CD4-positive, alpha-beta T cell treated with Interleukin-2 at 100 ng/mL for 4 hours (primary cell): ENCODE results near the gene KRT28.
"Not testable (repeated sequence)": the region's sequence is repeated elsewhere in the genome, so short reads cannot be mapped to it uniquely, and the experiment has no call there.

Source experiments
- DNase-seq: peaks from one replicate; pipeline ENCODE4 v3.0.0-alpha.2; 2020; ENCODE audit warnings: low spot score

The KRT28 gene

GRCh38 chr17:40818733-40819527, 19.2 kb upstream of the KRT28 start:
- peak; percentile 85 for DNase-seq

GRCh38 chr17:40818343-40818732, 18.6 kb upstream of the KRT28 start:
- DNase-seq, result no peak

DNA sequence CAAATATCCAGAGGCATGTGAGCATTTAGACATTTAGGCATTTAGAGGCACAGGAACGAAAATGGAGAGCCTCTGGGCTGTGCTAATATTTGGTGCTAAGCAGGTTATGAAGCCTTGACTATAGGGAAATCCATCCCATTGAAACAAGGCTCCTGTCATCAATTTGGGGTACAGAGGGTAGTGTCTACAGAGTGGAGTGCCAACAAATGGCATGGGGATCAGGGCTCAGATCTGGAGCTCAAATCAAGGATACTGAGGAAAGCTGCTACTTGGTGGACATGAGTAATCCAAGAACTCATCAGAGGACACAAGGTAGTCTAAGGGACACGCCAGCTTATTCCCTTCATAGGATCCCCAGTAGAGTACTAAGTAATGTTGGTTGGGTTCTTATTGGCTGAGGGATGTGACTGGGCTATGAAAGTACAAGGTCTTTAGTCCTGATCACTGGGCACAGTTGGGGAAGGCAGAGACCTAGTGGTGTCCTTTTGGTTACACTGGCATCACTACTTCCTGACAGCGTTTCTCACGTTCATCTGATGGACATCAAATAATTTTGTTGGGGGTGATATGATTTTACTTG, 17.4 kb upstream of the KRT28 start:
- no peak for DNase-seq

- DNase-seq, result no peak
These were observed 16.8 kb upstream of the KRT28 start for GRCh38 chr17:40816569-40816968.

DNA sequence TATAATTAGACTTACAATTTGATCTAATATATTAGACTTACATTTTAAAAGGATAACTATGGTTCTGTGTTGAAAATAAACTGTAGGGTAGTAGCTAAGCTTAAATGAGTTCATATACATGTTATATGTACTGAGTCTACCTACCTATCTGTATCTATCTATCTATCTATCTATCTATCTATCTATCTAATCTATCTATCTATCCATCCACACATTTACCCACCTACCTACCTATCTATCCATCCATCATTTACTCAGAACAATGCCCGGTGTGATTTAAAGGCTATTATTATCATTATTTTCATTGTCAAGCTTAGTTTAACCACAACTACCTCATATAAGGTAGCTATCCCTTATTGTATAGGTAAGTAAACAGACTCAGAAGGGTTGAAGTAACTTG, 15.6 kb upstream of the KRT28 start:
- no peak for DNase-seq

DNA sequence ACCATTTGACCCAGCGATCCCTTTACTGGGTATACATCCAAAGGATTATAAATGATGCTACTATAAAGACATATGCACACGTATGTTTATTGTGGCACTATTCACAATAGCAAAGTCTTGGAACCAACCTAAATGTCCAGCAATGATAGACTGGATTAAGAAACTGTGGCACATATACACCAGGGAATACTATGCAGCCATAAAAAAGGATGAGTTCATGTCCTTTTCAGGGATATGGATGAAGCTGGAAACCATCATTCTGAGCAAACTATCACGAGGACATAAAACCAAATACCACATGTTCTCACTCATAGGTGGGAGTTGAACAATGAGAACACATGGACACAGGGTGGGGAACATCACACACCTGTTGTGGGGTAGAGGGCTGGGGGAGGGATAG, 14.9 kb upstream of the KRT28 start:
- DNase-seq, result not testable (repeated sequence)

- no peak for DNase-seq
These were observed 14.0 kb upstream of the KRT28 start for GRCh38 chr17:40813804-40814203.

GRCh38 chr17:40812639-40813038, 12.9 kb upstream of the KRT28 start:
- DNase-seq, result no peak

DNA sequence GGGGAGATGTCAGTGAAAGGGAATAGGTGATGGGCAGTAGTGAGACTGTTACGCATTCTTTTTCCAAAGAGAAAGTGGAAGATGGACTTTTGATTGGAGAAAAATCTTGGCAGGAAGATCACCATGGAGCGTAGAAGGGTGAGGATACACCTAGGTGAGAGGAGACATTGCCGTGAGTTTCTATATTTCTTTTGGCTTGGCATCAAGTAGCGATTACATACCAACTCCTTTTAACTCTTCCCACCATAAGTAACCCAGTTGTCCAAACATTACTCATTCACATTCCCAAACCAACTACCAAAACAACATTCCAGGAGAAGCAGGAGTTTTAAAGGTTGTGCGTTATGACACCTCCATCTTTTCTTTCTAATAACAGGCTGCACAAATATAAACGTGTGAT, 10.7 kb upstream of the KRT28 start:
- no peak for DNase-seq

DNA sequence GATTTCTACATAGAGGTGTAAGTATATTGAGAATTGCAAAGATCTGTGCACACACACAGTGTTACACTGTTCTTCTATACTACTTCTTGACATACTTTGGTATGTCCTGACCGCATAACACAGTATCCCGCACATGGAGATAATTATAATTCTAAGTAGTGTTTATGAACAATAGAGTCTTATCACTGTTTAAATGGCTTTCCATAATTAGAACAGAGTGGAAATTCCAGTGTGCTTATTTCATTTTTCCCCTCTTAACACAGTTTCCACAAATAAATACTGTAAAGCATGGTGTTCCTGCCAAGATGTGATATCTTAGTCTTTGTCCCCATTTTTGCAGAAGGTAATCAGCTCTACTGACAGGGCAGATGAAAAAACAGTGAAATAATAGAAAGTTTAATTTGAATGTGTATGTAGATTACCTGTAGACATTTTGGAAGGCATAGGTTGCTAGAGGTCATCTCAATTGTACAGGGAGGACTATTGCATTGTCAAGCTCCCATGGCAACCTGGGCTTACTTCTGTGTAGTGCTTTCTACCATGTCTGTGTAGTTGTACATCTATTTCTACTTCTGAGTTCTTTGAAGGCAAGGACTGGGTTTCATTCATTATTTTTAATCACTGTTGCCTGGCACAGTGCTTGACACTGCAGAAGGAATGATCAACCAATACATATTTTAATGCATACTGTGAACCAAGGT, 10.1 kb upstream of the KRT28 start:
- DNase-seq, result no peak

GRCh38 chr17:40806131-40806530, 6.4 kb upstream of the KRT28 start:
- no peak for DNase-seq

DNA sequence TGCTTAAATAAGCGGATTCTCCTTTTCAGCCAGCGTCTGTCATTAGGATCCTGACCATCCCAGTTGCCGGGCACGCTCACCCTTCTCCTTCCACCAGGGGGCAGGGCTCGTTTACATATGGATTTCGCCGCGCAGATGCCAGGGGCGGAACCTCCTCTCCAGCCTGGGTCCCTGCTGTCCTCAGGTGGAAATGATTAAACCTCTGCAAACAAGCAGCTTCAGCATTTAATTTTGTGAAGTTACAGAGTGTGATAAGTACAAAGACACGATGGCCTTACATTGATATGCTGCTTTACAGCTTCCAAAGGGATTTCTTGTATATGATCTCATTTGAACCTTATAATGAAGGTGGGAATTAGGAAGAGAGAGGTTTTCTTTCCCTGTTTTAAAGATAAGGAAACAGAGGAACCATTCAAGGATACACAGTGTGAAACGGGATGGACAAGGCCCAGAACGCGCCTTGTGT, 3.9 kb upstream of the KRT28 start:
- peak; percentile 75 for DNase-seq

- no peak for DNase-seq
These were observed 1.4 kb upstream of the KRT28 start for GRCh38 chr17:40801157-40801556.

DNA sequence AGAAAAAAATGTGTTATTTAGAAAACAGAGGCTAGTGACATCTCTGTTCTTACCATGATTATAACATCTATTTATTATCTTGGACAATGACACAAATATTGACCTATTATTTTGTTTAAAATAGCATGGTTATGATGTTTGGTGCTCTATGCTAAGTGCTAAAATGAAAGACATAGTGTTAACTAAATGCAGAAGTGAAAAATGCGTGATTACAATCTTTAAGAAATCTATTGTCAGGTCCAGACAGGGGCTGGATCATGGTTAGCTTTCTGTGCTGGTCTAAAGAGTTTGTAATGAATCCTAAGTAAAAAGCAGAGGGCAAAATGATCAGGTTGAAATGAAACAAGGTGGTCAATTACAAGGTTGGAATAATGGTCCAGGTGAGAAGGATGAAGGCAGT, 622 bp upstream of the KRT28 start:
- DNase-seq, result no peak

DNA sequence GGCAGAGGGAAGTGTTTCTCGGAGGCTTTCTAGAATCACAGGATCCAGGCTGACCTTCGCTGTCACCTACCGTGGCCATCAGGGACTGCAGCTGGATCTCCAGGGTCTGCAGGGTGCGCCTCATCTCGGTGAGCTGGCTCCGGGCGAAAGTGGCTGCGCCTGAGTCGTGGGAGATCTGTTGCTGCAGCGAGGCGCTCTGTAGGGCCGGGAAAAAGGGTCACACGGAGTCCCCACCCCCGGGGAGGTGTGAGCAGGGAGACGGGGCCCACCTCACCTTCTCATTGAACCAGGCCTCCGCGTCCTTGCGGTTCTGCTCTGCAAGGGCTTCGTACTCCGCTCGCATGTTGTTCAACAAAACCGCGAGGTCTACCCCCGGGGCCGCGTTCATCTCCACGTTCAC, 2.9 kb downstream of the KRT28 start:
- no peak for DNase-seq

- DNase-seq, result no peak
These were observed 4.6 kb downstream of the KRT28 start for GRCh38 chr17:40795019-40795667.

- no peak for DNase-seq
These were observed 5.3 kb downstream of the KRT28 start for GRCh38 chr17:40794466-40794865.

- DNase-seq, result no peak
These were observed 5.9 kb downstream of the KRT28 start for GRCh38 chr17:40793832-40794231.

DNA sequence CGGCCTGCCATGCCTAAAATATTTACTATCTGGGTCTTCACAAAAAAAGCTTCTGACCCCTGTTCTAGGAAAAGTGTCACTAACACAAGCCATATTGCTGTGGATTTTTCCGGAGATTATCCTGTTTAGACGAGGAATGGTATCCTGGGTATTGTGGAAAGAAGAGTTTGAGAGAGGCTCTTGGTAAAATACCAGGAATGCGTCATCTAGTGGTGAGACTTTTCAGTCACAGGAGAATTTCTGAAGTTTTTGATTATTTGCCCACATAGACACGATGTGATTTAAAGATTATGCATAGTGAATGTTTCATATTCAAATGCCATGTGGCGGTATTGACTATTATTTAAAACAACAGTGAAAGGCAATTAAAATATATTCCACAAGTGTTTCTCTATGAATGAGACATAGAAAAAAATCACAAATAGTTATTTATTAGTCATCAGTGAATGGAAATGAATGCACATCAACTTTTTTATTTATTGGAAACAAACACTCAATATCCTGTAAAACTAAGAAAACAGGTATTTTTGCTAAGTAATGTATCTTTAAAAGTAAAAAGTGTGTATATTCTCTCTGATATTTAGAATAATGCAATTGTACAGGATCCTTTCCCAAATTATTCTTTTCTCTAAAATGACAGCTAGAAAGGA, 7.8 kb downstream of the KRT28 start:
- no peak for DNase-seq

GRCh38 chr17:40791111-40791510, 8.6 kb downstream of the KRT28 start:
- DNase-seq, result no peak

DNA sequence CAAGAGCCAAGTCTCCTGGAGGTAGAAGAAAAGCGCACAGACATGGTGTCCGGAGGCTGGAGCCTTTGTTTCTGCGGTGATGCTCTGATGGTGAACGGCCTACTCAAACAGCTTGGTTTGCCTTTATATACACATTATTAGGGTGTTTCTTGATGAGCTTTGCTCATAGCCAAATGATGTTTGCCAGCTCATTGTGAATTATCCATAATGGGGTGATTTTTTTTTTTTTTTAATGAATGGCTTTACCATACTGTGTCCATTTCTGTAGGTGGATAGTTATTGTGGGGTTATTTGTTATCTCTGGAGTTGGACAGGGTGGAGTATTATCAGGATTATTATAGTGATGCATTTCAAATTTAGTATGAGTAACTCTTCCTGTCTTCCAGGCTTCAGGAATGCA, 17.3 kb downstream of the KRT28 start, which contains the start of gene KRT27:
Gene KRT27 (minus strand): TSS at position 101 of the 400 bp plus-strand sequence. CDS start 57 bp downstream, at position 44.
- DNase-seq, result no peak
